SK-MEL-5 (cell line): ENCODE data around the gene LARP6. TPM values are rescaled to one million over a fixed set of nuclear protein-coding genes. Genes with fewer than 3 reads are reported as not detected.
"Not testable (repeated sequence)": the region's sequence is repeated elsewhere in the genome, so short reads cannot be mapped to it uniquely, and the experiment has no call there.

Experiments used
- DNase-seq: peaks from one replicate; pipeline ENCODE4 v3.0.0-alpha.2; 2016; ENCODE audit warnings: low read depth, low spot score
- in situ Hi-C: cut with HindIII; loops from 2 replicates; pipeline ENCODE4 v1.10.0; 2016; ENCODE audit warnings: low sequenced_read_pairs, high pct_unique_total_duplicates, low pct_unique_long_range_greater_than_20kb
- total RNA-seq: library from RNA; depleted of rRNA; stranded (reverse); fragments of >200 nt; shearing (Covaris generic); gene quantifications from 2 replicates; pipeline ENCODE4 v1.2.3, GENCODE V29; 2014

LARP6 gene
- total RNA-seq, 1 experiment from 2014 or later = 25.4 TPM

DNA sequence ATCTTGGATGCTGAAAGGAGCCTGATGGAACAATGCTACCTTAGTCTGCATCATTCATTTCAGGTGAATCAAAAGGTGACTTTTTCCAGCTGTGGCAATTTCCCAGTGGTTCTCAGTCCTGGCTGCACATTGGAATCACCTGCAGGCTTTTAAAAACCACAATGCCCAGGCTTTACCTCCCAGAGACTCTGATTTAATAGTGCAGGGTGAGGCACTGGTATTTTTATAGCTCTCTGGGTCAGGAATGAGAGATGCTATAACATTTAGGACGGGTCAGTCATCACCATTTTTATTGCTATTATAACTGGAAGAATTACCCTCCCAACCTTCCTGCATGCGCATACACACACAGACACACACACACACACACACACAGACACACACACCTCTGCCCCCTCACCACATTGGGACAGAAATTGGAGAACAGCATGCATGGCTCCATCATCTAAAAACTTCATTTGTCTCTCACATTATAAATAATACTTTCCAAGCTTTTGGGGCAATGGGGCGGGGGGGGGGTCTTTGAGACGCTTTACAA lies 41.1 kb downstream of the LARP6 start:
- in situ Hi-C loops = no loop called here
- DNase-seq = no peak

DNA sequence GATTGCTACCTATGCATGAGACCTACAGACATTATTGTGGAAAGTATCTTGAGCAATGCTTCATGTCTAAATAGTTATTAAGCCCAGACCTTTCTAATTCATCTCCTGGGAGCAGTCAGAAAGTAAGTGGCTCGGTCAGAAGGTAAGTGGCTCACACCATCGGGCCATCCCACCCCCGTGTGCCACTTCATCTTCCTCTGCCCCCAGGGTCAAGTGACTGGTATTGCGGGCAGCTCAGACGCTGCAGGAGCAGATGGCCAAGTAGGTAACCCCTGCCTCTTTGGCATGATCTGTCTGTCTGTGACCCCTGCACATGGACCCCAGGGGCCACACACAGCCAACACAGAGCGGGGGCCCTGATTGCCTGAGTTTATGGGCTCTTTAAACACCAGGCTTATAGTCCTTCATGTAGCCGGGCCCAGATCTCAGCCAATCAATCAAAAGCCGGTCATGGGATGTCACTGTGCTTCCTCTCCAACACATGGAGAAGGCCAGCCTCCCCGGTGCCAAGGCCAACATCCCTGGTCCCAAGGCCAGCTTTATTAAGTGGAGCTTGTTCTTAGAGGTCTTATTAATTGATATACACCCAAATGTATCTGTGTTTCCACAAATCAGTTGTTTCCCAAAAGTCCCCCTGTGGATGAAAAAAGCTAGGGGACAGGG lies 42.9 kb downstream of the LARP6 start:
- in situ Hi-C loops = no loop called here
- DNase-seq = no peak

DNA sequence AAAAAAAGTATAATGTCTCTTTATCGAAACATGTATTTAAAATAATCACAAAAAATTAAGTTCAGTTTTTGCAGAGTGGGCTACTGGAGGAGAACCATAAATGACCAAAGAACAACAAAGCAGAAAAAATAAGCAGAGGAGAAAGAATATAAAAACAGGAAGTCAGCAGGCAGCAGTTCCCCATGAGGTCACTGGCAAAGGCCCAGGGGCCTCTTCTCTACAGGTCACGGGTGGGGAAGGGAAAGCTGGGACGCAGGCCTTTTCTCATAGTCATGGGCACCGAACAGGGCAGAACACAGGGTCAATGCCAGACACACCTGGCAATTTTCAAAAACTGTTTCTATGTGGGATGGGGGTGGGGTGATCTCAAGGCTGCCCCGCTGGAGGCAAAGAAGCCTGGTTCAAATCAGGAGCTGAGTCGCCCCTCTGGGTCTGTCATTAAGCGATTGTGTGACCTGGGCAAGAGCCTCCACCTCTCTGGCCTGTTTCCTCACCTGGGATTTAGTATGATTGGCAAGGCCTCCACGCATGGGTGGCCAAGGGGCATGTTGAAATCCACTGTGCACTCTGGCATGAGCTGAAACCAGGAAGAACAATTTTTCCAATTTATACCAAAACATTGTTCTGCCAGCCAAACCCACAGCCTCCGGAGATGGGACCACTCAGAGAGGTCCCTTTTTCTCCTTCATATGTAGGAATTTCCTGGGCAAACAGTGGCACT lies 46.8 kb downstream of the LARP6 start:
- in situ Hi-C loops = no loop called here
- no peak for DNase-seq

DNA sequence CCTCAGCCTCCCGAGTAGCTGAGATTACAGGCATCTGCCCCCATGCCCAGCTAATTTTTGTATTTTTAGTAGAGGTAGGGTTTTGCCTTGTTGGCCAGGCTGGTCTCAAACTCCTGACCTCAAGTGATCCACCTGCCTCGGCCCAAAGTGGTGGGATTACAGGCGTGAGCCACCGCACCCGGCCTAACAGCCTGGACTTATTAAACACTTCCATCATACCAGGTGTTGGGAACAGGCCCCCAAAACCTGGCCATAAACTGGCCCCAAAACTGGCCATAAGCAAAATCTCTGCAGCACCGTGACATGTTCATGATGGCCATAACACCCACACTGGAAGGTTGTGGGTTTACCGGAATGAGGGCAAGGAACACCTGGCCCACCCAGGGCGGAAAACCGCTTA lies 49.6 kb downstream of the LARP6 start:
- DNase-seq, in situ Hi-C loops: not testable (repeated sequence)

DNA sequence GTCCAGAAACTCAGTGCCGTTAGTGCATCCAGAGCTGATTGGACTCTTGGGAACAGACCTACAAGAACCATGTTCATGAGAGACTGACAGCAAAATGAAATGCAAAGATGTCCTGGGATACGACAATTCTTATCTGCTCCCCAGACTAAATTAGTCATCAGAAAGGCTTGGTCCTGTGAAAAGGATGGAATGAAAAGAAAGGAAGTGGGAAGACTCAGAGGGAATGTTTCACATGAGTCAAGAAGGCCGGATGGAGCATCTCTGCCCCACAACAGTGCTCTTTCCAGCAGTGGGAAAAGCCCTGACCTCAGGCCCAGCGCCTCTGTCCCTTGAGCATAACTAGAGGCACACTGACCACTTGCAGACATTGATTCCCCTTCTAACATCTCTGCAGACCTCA lies 51.3 kb downstream of the LARP6 start:
- in situ Hi-C loops = no loop called here
- no peak for DNase-seq

DNA sequence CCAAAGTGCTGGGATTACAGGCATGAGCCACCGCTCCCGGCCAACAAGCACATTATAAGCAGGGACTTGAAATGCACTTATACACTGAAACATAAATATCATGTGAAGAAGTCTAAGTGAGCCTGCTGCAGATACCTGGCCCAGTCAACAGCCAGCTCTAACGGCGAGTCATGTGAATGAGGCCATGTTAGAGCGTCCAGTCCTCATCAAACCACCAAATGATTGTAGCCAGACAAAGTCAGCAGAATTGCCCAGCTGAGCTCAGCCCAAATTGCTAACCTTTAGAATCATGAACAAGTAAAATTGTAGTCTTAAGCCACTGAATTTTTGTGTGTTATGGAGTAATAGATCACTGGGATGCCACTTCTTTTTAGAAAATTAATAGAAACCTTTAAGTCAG lies 52.8 kb downstream of the LARP6 start:
- no peak for DNase-seq
- in situ Hi-C loops = no loop called here

DNA sequence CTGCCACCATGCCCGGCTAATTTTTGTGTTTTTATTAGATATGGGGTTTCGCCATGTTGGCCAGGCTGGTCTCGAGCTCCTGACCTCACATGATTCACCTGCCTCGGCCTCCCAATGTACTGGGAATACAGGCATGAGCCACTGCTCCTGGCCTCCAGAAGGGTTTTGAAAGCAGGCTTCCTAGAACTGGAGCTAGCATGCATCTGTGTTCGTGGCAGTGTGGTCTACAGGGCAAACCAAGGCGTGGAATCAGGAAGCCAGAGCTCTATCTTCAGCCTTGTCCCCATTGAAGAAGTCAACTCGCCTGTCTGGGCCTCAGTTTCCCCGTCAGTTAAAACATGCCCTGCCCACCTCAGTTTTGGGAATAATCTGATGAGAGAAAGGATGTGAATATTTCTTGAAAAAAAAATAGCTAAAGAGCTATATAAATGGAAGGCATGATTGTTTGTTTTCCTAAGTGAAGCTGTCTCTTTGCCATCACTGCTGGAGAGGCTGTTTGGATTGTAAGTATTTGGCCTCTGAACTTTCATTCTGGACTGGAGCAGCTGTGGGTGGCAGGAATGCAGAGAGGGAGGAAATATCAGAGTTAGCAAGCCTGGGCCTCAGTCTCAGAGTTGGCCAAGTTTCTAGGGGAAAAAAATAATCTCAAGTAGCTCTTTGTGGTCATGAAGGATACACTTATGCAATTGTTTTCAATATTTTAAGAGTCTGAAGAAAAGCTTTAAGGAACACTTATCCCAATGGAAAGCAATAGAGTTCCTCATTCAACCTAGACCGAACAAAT lies 54.1 kb downstream of the LARP6 start:
- DNase-seq = peak; percentile 38
- in situ Hi-C loops = no loop called here

DNA sequence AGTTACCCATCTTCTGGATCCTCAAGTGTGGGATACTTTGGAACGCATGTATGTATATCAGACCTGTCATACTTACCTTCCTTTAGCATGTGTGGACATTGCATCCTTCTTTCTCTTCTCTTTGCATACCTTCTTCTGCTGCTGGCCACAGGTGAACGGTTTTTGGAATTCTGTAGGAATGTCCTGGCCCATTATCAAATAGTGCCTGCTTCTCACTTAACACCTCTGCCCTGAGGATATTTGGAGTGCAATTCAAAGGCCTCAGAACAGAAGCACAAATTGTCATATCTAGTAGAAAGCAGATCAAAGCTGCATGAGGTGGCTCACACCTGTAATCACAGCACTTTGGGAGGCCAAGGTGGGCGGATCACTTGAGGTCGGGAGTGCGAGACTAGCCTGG lies 56.5 kb downstream of the LARP6 start:
- DNase-seq = no peak
- in situ Hi-C loops = no loop called here

DNA sequence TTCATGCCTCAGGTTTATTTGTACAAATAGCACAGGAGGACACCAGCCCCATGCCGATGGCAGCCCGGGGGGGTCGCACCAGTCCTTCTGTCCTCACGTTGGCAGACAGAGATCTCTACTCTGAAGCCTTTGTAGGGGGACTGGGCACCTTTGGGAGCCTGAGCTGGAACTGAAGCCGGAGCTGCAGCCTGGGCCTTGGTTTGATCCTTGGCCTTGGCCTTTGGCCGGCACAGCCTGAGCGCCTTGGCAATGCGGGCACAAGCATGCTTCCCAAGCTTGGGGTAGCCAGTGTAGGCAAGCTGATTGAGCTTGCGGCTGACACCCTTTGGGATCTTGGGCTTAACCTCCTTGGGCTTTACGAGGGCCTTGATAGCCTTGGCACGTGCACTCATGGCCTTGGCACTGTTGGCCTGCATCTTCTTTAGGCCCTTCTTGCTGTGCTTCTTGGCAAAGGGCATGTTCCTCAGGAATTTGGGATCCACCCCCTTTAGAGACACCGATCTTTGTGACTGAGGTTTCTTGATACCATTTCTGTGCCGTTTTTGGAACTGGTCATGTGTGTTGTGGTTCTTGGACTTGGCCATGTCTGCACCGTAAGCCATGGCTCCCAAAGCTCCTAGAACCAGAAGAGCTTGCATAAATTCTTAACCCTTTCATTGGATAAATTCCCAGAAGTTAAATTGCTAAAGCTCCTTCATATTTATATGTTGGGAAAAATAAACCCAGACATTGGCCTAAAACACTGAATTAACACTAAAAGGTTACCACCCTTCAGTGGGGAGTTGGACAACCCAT lies 57.2 kb downstream of the LARP6 start:
- in situ Hi-C loops = no loop called here
- no peak for DNase-seq

DNA sequence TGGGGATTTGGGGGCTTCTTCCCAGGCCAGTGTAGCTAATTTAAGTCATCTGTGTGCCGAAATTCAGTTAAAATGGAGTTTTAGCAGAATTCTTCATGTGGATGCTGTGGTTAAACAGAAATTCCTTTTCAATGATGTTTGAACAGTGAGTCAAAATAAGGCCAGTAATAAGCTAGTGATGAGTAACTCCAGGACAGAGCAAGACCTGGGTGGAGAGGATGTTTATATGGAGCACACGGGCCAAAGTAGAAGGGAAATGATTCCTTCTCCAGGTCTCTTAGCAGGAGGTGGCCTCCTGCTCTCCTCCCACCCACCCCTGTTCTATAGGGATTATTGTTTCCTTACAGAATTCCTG lies 58.7 kb downstream of the LARP6 start:
- in situ Hi-C loops = no loop called here
- no peak for DNase-seq

DNA sequence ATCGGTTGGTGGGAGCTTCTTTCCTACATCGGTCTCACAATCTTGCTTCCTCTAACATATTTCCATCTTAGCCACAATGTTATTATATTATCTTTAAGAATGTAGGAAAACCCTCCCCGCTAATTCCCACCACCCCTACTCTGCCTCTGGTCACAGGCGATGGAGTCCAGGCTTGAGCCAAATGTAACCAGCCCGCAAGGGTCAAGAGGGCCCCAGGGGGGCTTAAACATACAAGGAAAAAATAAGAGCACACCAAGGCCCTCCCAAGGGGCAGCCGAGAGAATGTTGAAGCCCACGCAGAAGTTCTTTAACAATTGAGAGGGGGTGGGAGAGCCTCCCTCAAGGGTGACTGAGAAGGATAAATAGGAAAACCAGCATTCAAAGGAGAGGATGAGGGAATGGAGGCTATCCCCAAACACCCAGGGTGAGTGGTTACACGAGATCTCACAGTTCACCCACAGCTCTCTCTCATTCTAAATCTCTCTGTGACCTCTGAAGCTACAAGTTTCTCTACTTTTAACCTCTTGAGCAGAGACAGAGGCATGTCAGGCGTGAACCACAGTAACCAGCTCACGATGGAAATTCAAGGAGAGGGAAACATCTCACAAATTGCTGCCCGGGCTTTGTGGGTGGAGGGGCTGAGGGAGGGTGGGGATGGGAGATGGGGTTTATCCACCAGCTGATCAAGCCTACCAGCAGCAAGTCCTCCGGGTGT lies 59.2 kb downstream of the LARP6 start:
- no peak for DNase-seq
- in situ Hi-C loops = no loop called here

DNA sequence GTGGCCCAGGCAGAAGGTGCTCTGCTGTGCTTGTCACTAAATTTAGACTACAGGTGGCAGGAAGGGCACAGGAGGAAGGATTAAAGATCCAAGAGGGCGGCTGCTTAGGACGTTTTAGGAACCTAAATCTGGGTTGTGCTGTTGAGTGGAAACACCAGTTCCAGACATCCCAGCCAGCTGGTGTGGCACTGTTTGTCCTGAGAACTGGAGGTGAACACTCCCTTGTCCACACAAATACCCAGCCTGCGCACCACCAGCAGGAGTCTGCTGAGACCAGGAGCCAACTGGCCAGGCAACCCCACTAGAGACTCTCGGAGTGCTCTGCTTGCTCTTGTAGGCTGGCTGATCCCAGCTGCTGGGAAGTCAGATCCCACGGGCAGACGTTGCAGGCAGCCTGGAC lies 60.3 kb downstream of the LARP6 start:
- in situ Hi-C loops = no loop called here
- DNase-seq = no peak

DNA sequence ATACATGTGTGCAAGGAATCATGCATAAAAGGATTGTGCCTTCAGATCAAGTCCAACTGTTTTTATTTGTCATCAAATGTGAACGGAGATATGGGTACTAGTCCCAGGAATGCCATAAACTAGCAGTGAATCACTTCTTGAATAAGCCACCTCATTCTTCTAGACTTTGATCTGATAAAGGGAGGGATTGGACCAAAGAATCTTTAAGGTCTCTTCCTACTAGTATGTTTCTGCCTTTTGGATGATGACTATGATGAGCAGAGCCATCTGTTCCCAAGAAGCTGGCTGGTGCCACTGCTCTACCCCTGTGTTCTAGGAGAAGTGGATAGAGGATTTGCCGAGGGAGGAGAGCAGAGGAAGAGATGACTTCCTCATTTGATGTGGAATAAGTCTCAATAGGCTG lies 61.8 kb downstream of the LARP6 start:
- DNase-seq = no peak
- in situ Hi-C loops = no loop called here

DNA sequence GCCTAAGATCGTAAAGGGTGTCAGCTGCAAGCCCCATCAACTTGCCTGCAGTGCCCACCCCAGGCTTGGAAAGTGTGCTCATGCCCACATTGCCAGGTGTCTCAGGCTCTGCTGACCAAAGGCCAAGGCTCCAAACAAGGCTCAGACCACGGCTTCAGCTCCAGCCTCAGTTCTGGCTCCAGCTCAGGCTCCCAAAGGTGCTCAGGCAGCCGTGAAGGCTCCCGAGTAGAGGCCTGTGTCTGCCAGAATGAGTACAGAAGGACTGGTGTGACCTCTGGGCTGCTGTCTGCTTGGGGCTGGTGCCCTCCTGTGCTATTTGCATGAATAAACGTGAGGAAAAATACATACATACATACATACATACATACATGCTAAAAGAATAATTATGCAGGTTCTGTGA lies 62.7 kb downstream of the LARP6 start:
- in situ Hi-C loops = no loop called here
- DNase-seq = no peak

DNA sequence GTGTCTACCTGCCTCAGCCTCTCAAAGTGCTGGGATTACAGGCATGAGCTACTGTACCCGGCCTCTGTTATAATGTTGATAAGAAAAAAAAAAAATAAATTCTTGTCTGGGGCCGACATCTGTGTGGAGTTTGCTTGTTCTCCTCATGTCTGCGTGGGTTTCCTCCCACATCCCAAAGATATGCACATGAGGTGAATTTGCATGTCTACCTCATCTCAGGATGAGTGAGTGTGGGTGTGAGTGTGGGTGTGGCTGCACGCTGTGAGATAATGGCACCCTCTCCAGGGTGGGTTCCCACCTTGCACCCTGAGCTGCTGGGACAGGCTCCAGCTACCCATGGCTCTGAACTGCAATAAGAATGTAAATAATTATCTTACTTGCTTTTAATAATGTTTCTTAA lies 64.7 kb downstream of the LARP6 start:
- in situ Hi-C loops = no loop called here
- no peak for DNase-seq

DNA sequence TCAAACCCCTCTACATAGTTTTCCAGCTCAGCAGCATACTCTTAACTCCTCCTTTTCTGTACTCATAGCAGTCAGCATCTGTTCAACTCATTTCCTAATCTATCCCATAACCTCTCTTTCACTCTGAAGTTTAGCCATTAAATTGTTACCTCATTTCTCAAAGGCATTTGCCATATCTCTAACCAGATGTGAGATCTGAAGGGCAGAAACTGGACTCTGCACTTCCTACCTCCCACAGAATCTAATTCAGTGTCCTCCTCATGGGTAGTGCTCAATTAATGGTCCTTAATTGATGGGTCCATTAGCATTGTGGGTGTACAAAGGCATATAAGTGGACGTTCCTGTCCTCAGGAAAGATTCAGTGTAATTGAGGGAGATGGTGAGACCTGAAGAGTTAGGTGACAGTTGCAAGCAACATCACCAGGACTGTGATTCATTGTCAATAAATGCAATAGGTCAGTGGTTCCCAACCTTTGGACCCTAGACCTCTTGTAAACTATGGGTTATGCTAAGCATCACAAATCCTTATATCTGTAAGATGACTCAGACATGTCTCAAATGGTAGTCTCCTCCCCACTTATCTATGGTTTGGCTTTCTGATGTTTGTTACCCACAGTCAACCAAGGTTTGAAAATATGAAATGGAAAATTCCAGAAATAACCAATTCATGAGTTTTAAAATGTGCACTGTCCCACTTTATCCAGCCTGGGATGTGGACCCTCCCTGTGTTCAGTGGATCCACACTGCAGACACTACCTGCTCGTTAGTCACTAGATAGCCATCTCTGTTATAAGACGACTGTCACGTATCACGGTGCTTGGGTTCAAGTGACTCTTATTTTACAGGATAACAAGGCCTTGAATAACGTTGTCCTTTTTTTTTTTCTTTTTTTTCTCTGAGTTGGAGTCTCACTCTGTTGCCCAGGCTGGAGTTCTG lies 65.6 kb downstream of the LARP6 start:
- in situ Hi-C loops = no loop called here
- DNase-seq = no peak
